K562 (cell line): ENCODE data around the gene TEX264. TPM values are rescaled to one million over a fixed set of nuclear protein-coding genes. Genes with fewer than 3 reads are reported as not detected.
A peak's percentile ranks its signal among the peaks of the same experiment; 100 is the strongest.
"Not testable (repeated sequence)": the region's sequence is repeated elsewhere in the genome, so short reads cannot be mapped to it uniquely, and the experiment has no call there.

Experiments used
- ATAC-seq: fragments of 200-7000 bp; cut with Tn5 transposase; 3 replicates; pipeline ENCODE4 v1.9.1; 2020; ENCODE audit warnings: moderate library complexity
- BruUV-seq: library from RNA; stranded (reverse); fragments of 400-500 nt; replicated peaks from 2 replicates; lab custom pipeline; 2021; lab: Mats Ljungman, UMichigan
- CTCF ChIA-PET: fragments of 300-600 bp; formaldehyde crosslinking; extraction: SDS; loops from one replicate; lab custom pipeline; 2021; ENCODE audit warnings: low intra/inter-chr PET ratio; lab: Yijun Ruan, JAX
- POLR2A ChIA-PET: fragments of 300-600, 350-650 bp; sonication (Branson Sonifier 250); formaldehyde crosslinking; extraction: SDS; loops from one replicate; lab custom pipeline; 2021; ENCODE audit warnings: antibody characterized with exemption, inconsistent platforms; lab: Yijun Ruan, JAX
- DNase-seq, 4 experiments: peaks; one replicate each; pipeline versions ENCODE4 v3.0.0 to v3.0.0-alpha.2; 2011 to 2018; ENCODE audit warnings: low spot score in 3 of 4, mixed read lengths in 3 of 4; ENCODE audit errors: extremely low read depth in 1 of 4
- FAIRE-seq: peaks from 2 replicates; lab custom pipeline; 2011; peaks lifted over from hg19 to GRCh38; lab: Jason Lieb, UNC
- H2AFZ ChIP-seq: 2 replicates; pipeline ENCODE4 v1.6.0; 2011; ENCODE audit warnings: low read depth, low read length, control low read depth, inconsistent platforms
- H3K27ac ChIP-seq: fragments of 200-600 bp; 3 replicates; pipeline ENCODE4 v1.8.0; 2011; ENCODE audit warnings: low read depth, mild to moderate bottlenecking, control low read depth, inconsistent platforms, low read length, moderate library complexity, mixed read lengths; ENCODE audit errors: extremely low read depth
- H3K27me3 ChIP-seq, 2 experiments: fragments of 300-600 bp in 1 of 2; 2 replicates in 1 of 2; 3 replicates in 1 of 2; pipeline versions ENCODE4 v1.6.0 to v1.8.0; 2011; ENCODE audit warnings: inconsistent platforms in 2 of 2, low read length in 2 of 2, mild to moderate bottlenecking in 1 of 2, mixed read lengths in 1 of 2, moderate library complexity in 1 of 2; ENCODE audit not compliant: control insufficient read depth in 2 of 2, insufficient read depth in 2 of 2
- H3K36me3 ChIP-seq: fragments of 300-600 bp; 3 replicates; pipeline ENCODE4 v1.8.0; 2011; ENCODE audit warnings: mild to moderate bottlenecking, low read length, inconsistent platforms; ENCODE audit not compliant: control insufficient read depth, insufficient read depth
- H3K4me1 ChIP-seq, 2 experiments: fragments of 200-600 bp in 1 of 2; replicated peaks in 1 of 2; 2 replicates in 1 of 2; 3 replicates in 1 of 2; pipeline versions ENCODE4 v1.5.1 to v1.8.0; 2011; ENCODE audit warnings: inconsistent platforms in 2 of 2, low read length in 2 of 2, mild to moderate bottlenecking in 1 of 2, mixed read lengths in 1 of 2, moderate library complexity in 1 of 2; ENCODE audit not compliant: control insufficient read depth in 2 of 2, insufficient read depth in 2 of 2
- H3K4me2 ChIP-seq: 2 replicates; pipeline ENCODE4 v1.6.1; 2011; ENCODE audit warnings: low read length, control low read depth, inconsistent platforms, mixed read lengths; ENCODE audit not compliant: insufficient read depth
- H3K4me3 ChIP-seq: fragments of 200-600 bp; sonication (generic), shearing (Covaris generic); 2 replicates; pipeline ENCODE4 v1.5.1; 2016; ENCODE audit warnings: control low read depth, inconsistent platforms
- H3K79me2 ChIP-seq: fragments of 200-600 bp; 3 replicates; pipeline ENCODE4 v1.8.0; 2011; ENCODE audit warnings: low read length, inconsistent platforms; ENCODE audit not compliant: control insufficient read depth, insufficient read depth
- H3K9ac ChIP-seq, 2 experiments: 2 replicates each; pipeline versions ENCODE4 v1.6.0 to v1.6.1; 2011; ENCODE audit warnings: low read depth in 2 of 2, low read length in 2 of 2, control low read depth in 1 of 2, inconsistent platforms in 1 of 2, mild to moderate bottlenecking in 1 of 2, mixed read lengths in 1 of 2; ENCODE audit not compliant: insufficient read depth in 1 of 2
- H3K9me1 ChIP-seq: one replicate; pipeline ENCODE4 v1.6.0; 2011; ENCODE audit warnings: inconsistent platforms, mild to moderate bottlenecking, low read length, moderate library complexity; ENCODE audit not compliant: control insufficient read depth, insufficient read depth
- H3K9me3 ChIP-seq: replicated peaks from 2 replicates; pipeline ENCODE4 v1.5.1; 2011; ENCODE audit warnings: low read depth, low read length, inconsistent platforms; ENCODE audit not compliant: control insufficient read depth, insufficient read depth
- H4K20me1 ChIP-seq: replicated peaks from 2 replicates; pipeline ENCODE4 v1.6.1; 2011; ENCODE audit warnings: low read length, inconsistent platforms, mixed read lengths; ENCODE audit not compliant: control insufficient read depth, insufficient read depth
- ARID3B ChIP-seq: fragments of 250-450 bp; sonication (Bioruptor Pico); IDR thresholded peaks from 2 replicates; pipeline ENCODE4 v1.4.0; 2020; ENCODE audit warnings: borderline replicate concordance
- BRF1 ChIP-seq: IDR thresholded peaks from 3 replicates; pipeline ENCODE4 v1.6.1; 2011; ENCODE audit warnings: borderline replicate concordance, mild to moderate bottlenecking; ENCODE audit not compliant: insufficient read length; ENCODE audit errors: extremely low read depth
- CBFB ChIP-seq: sonication (generic); formaldehyde crosslinking; IDR thresholded peaks from 2 replicates; pipeline ENCODE4 v1.4.0; 2020; ENCODE audit warnings: mild to moderate bottlenecking, missing genetic modification reagents
- GABPB1 ChIP-seq: sonication (generic); formaldehyde crosslinking; IDR thresholded peaks from 2 replicates; pipeline ENCODE4 v1.8.0; 2022; ENCODE audit warnings: mild to moderate bottlenecking, missing genetic modification reagents
- HOXB6 ChIP-seq: fragments of 250-450 bp; sonication (Bioruptor Pico); IDR thresholded peaks from 2 replicates; pipeline ENCODE4 v1.5.1; 2022; ENCODE audit warnings: mild to moderate bottlenecking, borderline replicate concordance
- TOE1 ChIP-seq, 2 experiments: fragments of 450-650 bp in 1 of 2; sonication (generic) in 1 of 2; formaldehyde crosslinking in 1 of 2; IDR thresholded peaks; 2 replicates each; pipeline versions ENCODE4 v1.7.1 to v1.8.0; 2016 to 2022; ENCODE audit warnings: borderline replicate concordance in 2 of 2, mild to moderate bottlenecking in 2 of 2, antibody characterized with exemption in 1 of 2, inconsistent platforms in 1 of 2, low read depth in 1 of 2, missing genetic modification reagents in 1 of 2, moderate library complexity in 1 of 2
- ZNF24 ChIP-seq: fragments of 450-650 bp; IDR thresholded peaks from 2 replicates; pipeline ENCODE4 v1.6.1; 2016
- ZNF586 ChIP-seq: fragments of 450-650 bp; formaldehyde crosslinking; conservative IDR thresholded peaks from 2 replicates; pipeline ENCODE4 v1.4.0; 2020; ENCODE audit warnings: mild to moderate bottlenecking, moderate library complexity
- ZNF707 ChIP-seq: fragments of 250-450 bp; sonication (Bioruptor Pico); conservative IDR thresholded peaks from 2 replicates; pipeline ENCODE4 v1.8.0; 2022; ENCODE audit warnings: inconsistent platforms, mild to moderate bottlenecking, moderate library complexity
- in situ Hi-C: fragments of 300-500 bp; cut with MboI; formaldehyde crosslinking; loops from 4 replicates; pipeline ENCODE4 v1.15.0; 2018; ENCODE audit warnings: inconsistent platforms, mixed read lengths
- intact Hi-C: fragments of 100-400 bp; cut with micrococcal nuclease; formaldehyde crosslinking; loops from 2 replicates; pipeline ENCODE4 v1.14.2; 2022
- polyA plus RNA-seq, 8 experiments: library from polyadenylated mRNA; depleted of rRNA in 4 of 8; stranded (reverse) in 5 of 8; unstranded in 3 of 8; fragments of >200 nt; fragmentation: Nextera tagmentation in 2 of 8; fragmentation: Illumina TruSeq in 1 of 8; extraction: Ambion mirVana in 2 of 8; extraction: Trizol in 1 of 8; gene quantifications; 2 replicates each; pipeline versions ENCODE4 v1.2.1 to v1.2.3, GENCODE V29; 2011 to 2014; ENCODE audit warnings: inconsistent platforms in 1 of 8, missing spikeins in 1 of 8
- total RNA-seq, 7 experiments: library from RNA; depleted of rRNA in 6 of 7; stranded (reverse); fragments of >200 nt in 6 of 7; fragmentation: Illumina TruSeq in 2 of 7; extraction: Trizol in 2 of 7; gene quantifications; 2 replicates each; pipeline versions ENCODE4 v1.2.1 to v1.2.3, GENCODE V29; 2011 to 2021; ENCODE audit warnings: low replicate concordance in 1 of 7
- TF ChIP-seq, protein P1 (sequence below): fragments of 450-650 bp; formaldehyde crosslinking; IDR thresholded peaks from 2 replicates; pipeline ENCODE4 v1.4.0; 2022; ENCODE audit warnings: mild to moderate bottlenecking, moderate library complexity
- TF ChIP-seq, protein P2 (sequence below): fragments of 250-450 bp; sonication (Bioruptor Pico); IDR thresholded peaks from 2 replicates; pipeline ENCODE4 v1.5.1; 2021; ENCODE audit warnings: mild to moderate bottlenecking
- TF ChIP-seq, protein P3 (sequence below): fragments of 150-350 bp; conservative IDR thresholded peaks from 2 replicates; pipeline ENCODE4 v1.6.1; 2014; ENCODE audit warnings: low read length

The TEX264 gene
- total and polyA plus RNA-seq, 9 of the 15 experiments (the other 6 are each of a cell fraction or from before 2014, with no cell fraction given), result 4.1 to 47.0 (median 31.0) TPM

- peak; percentile 60; the same call in 1 of the 2 replicates for TF ChIP-seq TOE1 (IDR thresholded peaks at IDR 0.05; ENCODE audit: borderline replicate concordance)
- TF ChIP-seq TOE1 (CRISPR knock-in tag; IDR thresholded peaks at IDR 0.05; ENCODE audit: borderline replicate concordance, low read depth), result not testable (repeated sequence)
- TF ChIP-seq GABPB1, result peak; percentile 33; the same call in 1 of the 2 replicates
- TF ChIP-seq, protein P1, sequence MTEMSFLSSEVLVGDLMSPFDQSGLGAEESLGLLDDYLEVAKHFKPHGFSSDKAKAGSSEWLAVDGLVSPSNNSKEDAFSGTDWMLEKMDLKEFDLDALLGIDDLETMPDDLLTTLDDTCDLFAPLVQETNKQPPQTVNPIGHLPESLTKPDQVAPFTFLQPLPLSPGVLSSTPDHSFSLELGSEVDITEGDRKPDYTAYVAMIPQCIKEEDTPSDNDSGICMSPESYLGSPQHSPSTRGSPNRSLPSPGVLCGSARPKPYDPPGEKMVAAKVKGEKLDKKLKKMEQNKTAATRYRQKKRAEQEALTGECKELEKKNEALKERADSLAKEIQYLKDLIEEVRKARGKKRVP (CRISPR knock-in tag), result peak; percentile 67; the same call in 1 of the 2 replicates
Observed at GRCh38 chr3:51742978-51743377, 71.9 kb downstream of the TEX264 start (continued).

- in situ Hi-C loops, result no loop called here
- no peaks in the 10 kb centered on the region for H3K27me3 ChIP-seq
- TF ChIP-seq, protein P2, sequence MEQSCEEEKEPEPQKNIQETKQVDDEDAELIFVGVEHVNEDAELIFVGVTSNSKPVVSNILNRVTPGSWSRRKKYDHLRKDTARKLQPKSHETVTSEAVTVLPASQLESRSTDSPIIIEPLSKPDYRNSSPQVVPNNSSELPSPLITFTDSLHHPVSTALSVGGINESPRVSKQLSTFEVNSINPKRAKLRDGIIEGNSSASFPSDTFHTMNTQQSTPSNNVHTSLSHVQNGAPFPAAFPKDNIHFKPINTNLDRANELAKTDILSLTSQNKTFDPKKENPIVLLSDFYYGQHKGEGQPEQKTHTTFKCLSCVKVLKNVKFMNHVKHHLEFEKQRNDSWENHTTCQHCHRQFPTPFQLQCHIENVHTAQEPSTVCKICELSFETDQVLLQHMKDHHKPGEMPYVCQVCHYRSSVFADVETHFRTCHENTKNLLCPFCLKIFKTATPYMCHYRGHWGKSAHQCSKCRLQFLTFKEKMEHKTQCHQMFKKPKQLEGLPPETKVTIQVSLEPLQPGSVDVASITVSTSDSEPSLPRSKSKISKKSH (CRISPR knock-in tag), result no peak
- TF ChIP-seq HOXB6 (CRISPR knock-in tag), result no peak
- no peak for TF ChIP-seq CBFB (CRISPR knock-in tag)
- no peak for TF ChIP-seq ZNF707 (CRISPR knock-in tag)
- TF ChIP-seq ZNF24, result no peak
- no peak for TF ChIP-seq ARID3B (CRISPR knock-in tag)
- no peak for TF ChIP-seq ZNF586 (CRISPR knock-in tag)
- TF ChIP-seq BRF1, result no peak
- TF ChIP-seq, protein P3, sequence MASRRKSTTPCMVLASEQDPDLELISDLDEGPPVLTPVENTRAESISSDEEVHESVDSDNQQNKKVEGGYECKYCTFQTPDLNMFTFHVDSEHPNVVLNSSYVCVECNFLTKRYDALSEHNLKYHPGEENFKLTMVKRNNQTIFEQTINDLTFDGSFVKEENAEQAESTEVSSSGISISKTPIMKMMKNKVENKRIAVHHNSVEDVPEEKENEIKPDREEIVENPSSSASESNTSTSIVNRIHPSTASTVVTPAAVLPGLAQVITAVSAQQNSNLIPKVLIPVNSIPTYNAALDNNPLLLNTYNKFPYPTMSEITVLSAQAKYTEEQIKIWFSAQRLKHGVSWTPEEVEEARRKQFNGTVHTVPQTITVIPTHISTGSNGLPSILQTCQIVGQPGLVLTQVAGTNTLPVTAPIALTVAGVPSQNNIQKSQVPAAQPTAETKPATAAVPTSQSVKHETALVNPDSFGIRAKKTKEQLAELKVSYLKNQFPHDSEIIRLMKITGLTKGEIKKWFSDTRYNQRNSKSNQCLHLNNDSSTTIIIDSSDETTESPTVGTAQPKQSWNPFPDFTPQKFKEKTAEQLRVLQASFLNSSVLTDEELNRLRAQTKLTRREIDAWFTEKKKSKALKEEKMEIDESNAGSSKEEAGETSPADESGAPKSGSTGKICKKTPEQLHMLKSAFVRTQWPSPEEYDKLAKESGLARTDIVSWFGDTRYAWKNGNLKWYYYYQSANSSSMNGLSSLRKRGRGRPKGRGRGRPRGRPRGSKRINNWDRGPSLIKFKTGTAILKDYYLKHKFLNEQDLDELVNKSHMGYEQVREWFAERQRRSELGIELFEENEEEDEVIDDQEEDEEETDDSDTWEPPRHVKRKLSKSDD, result no peak
Observed at GRCh38 chr3:51747840-51748239, 76.8 kb downstream of the TEX264 start.

More at GRCh38 chr3:51747840-51748239, 76.8 kb downstream of the TEX264 start:
- no peaks in the 10 kb centered on the region for H4K20me1 ChIP-seq
- no TSS peak for BruUV-seq
- no peaks in the 10 kb centered on the region for H3K9me1 ChIP-seq
- ATAC-seq (no peak), DNase-seq (no peak), FAIRE-seq (no peak)
- no peaks in the 10 kb centered on the region for H3K9me3 ChIP-seq
- no peak overlapping the region for H3K4me2 ChIP-seq
- no peak overlapping the region for H3K9ac ChIP-seq
- intact Hi-C loops, result no loop called here
- H3K36me3 ChIP-seq, result no peaks in the 10 kb centered on the region
- POLR2A ChIA-PET, result no interaction called here
- CTCF ChIA-PET, result no interaction called here
- H3K79me2 ChIP-seq, result no peaks in the 10 kb centered on the region
- no peak overlapping the region for H3K4me3 ChIP-seq
- no peaks in the 10 kb centered on the region; a peak in 1 of 5 replicates for H3K4me1 ChIP-seq
- H2AFZ ChIP-seq, result no peak overlapping the region
- no peak overlapping the region for H3K27ac ChIP-seq
